Upper lobe of left lung (tissue), 4 donors: Measurements from ENCODE around the gene GTPBP1.

ENCODE experiments used
- POLR2A ChIP-seq, 4 donors: fragments of 450-650 bp; IDR thresholded peaks; one replicate each; pipeline ENCODE4 v1.5.1; 2016 to 2017; ENCODE audit warnings: antibody characterized with exemption in 4 of 4, mild to moderate bottlenecking in 2 of 4
- POLR2AphosphoS5 ChIP-seq, 2 donors: sonication (generic); formaldehyde crosslinking; IDR thresholded peaks; one replicate each; pipeline ENCODE4 v1.5.1; 2017; ENCODE audit warnings: antibody characterized with exemption in 2 of 2

DNA sequence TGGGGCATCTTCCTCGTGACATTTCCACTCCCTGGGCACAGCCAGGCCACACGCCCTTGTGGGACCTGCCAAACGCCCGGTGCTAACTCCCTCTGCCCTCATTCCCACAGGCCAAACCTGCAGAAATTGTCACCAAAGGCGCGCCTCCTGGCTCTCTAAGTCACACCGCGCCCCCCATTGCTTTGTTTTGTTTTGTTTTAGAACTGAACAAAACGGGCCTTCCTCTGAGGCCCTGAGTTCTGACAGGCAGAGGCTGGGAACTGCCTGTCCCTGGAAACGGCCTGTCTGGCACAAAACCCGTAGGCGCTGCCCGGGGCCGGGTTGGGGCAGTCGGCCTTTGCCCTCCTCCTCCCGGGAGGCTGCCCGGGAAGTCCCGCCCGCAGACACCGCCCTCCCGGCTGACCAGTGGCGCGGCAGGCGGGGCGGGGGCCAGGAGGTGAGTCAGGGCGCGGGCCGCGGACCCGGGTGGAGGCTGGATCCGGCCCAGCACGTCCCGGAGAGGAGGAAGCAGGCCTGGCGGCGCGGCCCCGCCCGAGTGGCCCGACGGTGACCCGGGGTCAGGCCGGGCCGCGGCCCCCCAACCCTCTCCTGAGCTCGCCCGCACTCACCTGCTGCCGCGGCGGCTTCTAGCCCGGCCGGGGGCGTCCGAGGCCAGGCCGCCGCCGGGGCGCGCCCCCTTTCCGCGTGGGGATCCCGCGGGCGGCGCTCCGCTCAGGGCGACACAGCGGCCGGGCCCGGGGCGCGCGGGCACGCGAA lies 49.6 kb downstream of the GTPBP1 start:
- TF ChIP-seq POLR2A (IDR thresholded peaks at IDR 0.05), result peak in 3 of 4 donors; percentile 48 to 65 (median 61)
- TF ChIP-seq POLR2AphosphoS5 (IDR thresholded peaks at IDR 0.05), result peak; percentile 87 to 90
